ENCODE results near the gene LRRC32.

Gene LRRC32, protein sequence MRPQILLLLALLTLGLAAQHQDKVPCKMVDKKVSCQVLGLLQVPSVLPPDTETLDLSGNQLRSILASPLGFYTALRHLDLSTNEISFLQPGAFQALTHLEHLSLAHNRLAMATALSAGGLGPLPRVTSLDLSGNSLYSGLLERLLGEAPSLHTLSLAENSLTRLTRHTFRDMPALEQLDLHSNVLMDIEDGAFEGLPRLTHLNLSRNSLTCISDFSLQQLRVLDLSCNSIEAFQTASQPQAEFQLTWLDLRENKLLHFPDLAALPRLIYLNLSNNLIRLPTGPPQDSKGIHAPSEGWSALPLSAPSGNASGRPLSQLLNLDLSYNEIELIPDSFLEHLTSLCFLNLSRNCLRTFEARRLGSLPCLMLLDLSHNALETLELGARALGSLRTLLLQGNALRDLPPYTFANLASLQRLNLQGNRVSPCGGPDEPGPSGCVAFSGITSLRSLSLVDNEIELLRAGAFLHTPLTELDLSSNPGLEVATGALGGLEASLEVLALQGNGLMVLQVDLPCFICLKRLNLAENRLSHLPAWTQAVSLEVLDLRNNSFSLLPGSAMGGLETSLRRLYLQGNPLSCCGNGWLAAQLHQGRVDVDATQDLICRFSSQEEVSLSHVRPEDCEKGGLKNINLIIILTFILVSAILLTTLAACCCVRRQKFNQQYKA

GRCh38 chr11:76670485-76671236 is at the start of gene LRRC32:
LRRC32 (minus strand) TSS chr11:76670747; CDS start chr11:76665954, 4,793 bp downstream.
- Histone ChIP-seq H4K20me1 (ENCODE audit: insufficient read depth, low read length, poor library complexity, severe bottlenecking) (no peaks in the 10 kb centered on the region), H3K27me3 (ENCODE audit: insufficient read depth, low read length, poor library complexity, severe bottlenecking) (no peaks in the 10 kb centered on the region), H3K79me2 (ENCODE audit: insufficient read depth, low read length) (no peaks in the 10 kb centered on the region), H3K4me3 (ENCODE audit: low read length, poor library complexity, severe bottlenecking) (no peak within 1 kb of the TSS), H2AFZ (ENCODE audit: low read length) (no peak within 1 kb of the TSS), H3F3A (ENCODE audit: low read depth) (no peaks in the 10 kb centered on the region), H3K36me3 (ENCODE audit: insufficient read depth, low read length) (no peaks in the 10 kb centered on the region), H3K9me2 (replicated peaks; ENCODE audit: low read depth, low read length) (no peaks in the 10 kb centered on the region), H3K9me3 (ENCODE audit: insufficient read depth, low read depth, low read length) (no peaks in the 10 kb centered on the region), H3K4me2 (ENCODE audit: low read depth, low read length, poor library complexity, severe bottlenecking) (no peak within 1 kb of the TSS), H3K9ac (ENCODE audit: low read depth, low read length, poor library complexity, severe bottlenecking) (no peak within 1 kb of the TSS), H3K4me1 (ENCODE audit: insufficient read depth, low read length, poor library complexity, severe bottlenecking) (peaks cover 27% of the 10 kb centered on the region)
- TF ChIP-seq CTCF (conservative IDR thresholded peaks at IDR 0.05; ENCODE audit: low read length) (no peak), EZH2phosphoT487 (IDR thresholded peaks at IDR 0.05; ENCODE audit: borderline replicate concordance) (no peak)

GRCh38 chr11:76719686-76720085 is 49.1 kb upstream of the LRRC32 start:
- Histone ChIP-seq H3F3A (ENCODE audit: low read depth) (no peaks in the 10 kb centered on the region), H3K36me3 (ENCODE audit: insufficient read depth, low read length) (no peaks in the 10 kb centered on the region), H3K9ac (ENCODE audit: low read depth, low read length, poor library complexity, severe bottlenecking) (no peak overlapping the region), H3K79me2 (ENCODE audit: insufficient read depth, low read length) (no peaks in the 10 kb centered on the region), H3K27me3 (ENCODE audit: insufficient read depth, low read length, poor library complexity, severe bottlenecking) (no peaks in the 10 kb centered on the region), H4K20me1 (ENCODE audit: insufficient read depth, low read length, poor library complexity, severe bottlenecking) (no peaks in the 10 kb centered on the region), H2AFZ (ENCODE audit: low read length) (no peak overlapping the region), H3K9me3 (ENCODE audit: insufficient read depth, low read depth, low read length) (no peaks in the 10 kb centered on the region), H3K9me2 (replicated peaks; ENCODE audit: low read depth, low read length) (no peaks in the 10 kb centered on the region), H3K4me1 (ENCODE audit: insufficient read depth, low read length, poor library complexity, severe bottlenecking) (no peaks in the 10 kb centered on the region), H3K4me2 (ENCODE audit: low read depth, low read length, poor library complexity, severe bottlenecking) (no peak overlapping the region), H3K4me3 (ENCODE audit: low read length, poor library complexity, severe bottlenecking) (no peak overlapping the region)
- TF ChIP-seq EZH2phosphoT487 (IDR thresholded peaks at IDR 0.05; ENCODE audit: borderline replicate concordance) (no peak), CTCF (conservative IDR thresholded peaks at IDR 0.05; ENCODE audit: low read length) (no peak)

DNA sequence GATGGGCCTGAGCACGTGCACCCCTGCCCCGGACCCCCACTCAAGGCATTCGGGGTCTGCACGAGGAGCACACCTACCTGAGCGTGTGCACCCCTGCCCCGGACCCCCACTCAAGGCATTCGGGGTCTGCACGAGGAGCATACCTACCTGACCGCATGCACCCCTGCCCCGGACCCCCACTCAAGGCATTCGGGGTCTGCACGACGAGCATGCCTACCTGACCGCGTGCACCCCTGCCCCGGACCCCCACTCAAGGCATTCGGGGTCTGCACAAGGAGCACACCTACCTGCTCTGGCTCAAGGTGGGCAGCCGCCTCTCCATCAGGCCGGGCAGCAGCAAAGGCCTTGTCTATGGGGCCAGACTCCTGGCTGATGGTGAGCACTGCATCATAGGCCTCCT is 48.7 kb upstream of the LRRC32 start:
- H3K9ac ChIP-seq (ENCODE audit: low read depth, low read length, poor library complexity, severe bottlenecking), result no peak overlapping the region
- no peaks in the 10 kb centered on the region for H3K4me1 ChIP-seq (ENCODE audit: insufficient read depth, low read length, poor library complexity, severe bottlenecking)

More for the DNA sequence above, 48.7 kb upstream of the LRRC32 start:
- Histone ChIP-seq H3K27me3 (ENCODE audit: insufficient read depth, low read length, poor library complexity, severe bottlenecking) (no peaks in the 10 kb centered on the region), H4K20me1 (ENCODE audit: insufficient read depth, low read length, poor library complexity, severe bottlenecking) (no peaks in the 10 kb centered on the region), H3K79me2 (ENCODE audit: insufficient read depth, low read length) (no peaks in the 10 kb centered on the region), H3F3A (ENCODE audit: low read depth) (no peaks in the 10 kb centered on the region), H3K9me2 (replicated peaks; ENCODE audit: low read depth, low read length) (no peaks in the 10 kb centered on the region), H3K36me3 (ENCODE audit: insufficient read depth, low read length) (no peaks in the 10 kb centered on the region), H3K9me3 (ENCODE audit: insufficient read depth, low read depth, low read length) (no peaks in the 10 kb centered on the region), H2AFZ (ENCODE audit: low read length) (no peak overlapping the region), H3K4me2 (ENCODE audit: low read depth, low read length, poor library complexity, severe bottlenecking) (no peak overlapping the region), H3K4me3 (ENCODE audit: low read length, poor library complexity, severe bottlenecking) (no peak overlapping the region)
- TF ChIP-seq EZH2phosphoT487 (IDR thresholded peaks at IDR 0.05; ENCODE audit: borderline replicate concordance), result no peak
- TF ChIP-seq CTCF (conservative IDR thresholded peaks at IDR 0.05; ENCODE audit: low read length), result no peak
